Astrocyte of the hippocampus (primary cell): ENCODE measurements around the gene NEU1.
"Not testable (repeated sequence)": the region's sequence is repeated elsewhere in the genome, so short reads cannot be mapped to it uniquely, and the experiment has no call there.

Source experiments
- DNase-seq: peaks from one replicate; pipeline ENCODE4 v3.0.0; 2011; ENCODE audit warnings: low read depth, low spot score

The NEU1 gene

DNA sequence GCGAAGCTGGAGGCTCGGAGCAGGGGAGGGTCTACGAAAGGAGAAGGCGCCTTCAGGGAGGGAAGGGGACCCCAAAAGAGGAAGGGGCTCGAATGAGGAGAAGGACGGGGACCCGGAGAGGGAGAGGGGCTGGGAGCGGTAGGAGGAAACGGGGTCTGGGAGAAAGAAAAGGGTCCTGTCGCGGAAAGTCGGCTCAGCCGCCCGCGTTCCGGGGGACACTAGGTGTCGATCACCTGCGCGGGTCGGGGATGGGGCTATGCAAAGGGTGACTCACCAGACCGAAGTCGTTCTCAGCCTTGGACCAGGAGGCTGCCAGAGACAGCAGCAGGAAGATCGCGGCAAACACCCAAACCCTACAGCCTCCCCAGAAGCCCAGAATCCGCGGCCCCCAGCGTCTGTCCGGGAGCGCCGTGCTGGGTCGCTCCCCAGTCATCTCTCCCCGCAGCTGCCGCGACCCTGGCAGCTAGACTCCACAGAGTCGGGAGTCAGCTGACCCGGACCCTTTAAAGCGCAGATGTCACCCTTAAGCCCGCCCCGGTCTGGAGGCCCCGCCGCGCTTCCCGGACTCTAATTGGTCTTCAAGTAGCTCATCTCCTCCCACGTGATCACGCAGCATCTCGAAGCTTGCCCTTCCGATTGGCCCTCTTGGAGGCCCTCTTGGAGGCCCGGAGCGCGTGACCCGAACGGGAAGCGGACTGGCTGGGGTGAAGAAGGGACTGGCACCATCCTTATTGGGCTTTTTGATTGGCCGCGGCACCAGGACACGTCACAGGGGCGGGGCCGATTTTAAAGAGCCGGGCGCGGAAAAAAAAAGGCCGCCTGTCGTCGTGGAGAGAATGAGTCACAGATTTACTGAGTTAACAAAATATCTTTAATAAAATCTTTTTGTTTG, at the start of gene NEU1:
TSS of gene NEU1 (minus strand) at position 478 of the 892 bp plus-strand sequence. CDS start at position 433, 45 bp downstream.
- DNase-seq = peak; percentile 100

- DNase-seq = no peak
Observed at GRCh38 chr6:31911826-31912585, 49.4 kb upstream of the NEU1 start.

- DNase-seq = not testable (repeated sequence)
Observed at GRCh38 chr6:31909298-31909697, 46.7 kb upstream of the NEU1 start.

DNA sequence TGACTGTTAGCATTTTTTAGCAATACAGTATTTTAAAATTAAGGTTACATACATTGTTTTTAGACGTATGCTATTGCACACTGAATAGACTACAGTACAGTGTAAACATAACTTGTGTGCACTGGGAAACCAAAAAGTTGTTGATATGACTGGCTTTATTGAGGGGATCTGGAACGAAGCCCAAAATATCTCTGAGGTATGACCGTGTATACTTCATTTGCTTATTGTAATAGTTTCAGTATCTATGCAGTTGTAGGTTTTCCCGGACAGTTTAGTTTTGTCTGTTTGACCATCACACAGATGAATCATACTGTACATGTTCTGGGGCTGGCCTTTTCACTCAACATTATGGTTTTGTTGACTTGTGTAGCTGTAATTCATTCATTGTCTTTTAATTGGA, 46.2 kb upstream of the NEU1 start:
- DNase-seq = no peak

GRCh38 chr6:31908255-31908654, 45.6 kb upstream of the NEU1 start:
- not testable (repeated sequence) for DNase-seq

DNA sequence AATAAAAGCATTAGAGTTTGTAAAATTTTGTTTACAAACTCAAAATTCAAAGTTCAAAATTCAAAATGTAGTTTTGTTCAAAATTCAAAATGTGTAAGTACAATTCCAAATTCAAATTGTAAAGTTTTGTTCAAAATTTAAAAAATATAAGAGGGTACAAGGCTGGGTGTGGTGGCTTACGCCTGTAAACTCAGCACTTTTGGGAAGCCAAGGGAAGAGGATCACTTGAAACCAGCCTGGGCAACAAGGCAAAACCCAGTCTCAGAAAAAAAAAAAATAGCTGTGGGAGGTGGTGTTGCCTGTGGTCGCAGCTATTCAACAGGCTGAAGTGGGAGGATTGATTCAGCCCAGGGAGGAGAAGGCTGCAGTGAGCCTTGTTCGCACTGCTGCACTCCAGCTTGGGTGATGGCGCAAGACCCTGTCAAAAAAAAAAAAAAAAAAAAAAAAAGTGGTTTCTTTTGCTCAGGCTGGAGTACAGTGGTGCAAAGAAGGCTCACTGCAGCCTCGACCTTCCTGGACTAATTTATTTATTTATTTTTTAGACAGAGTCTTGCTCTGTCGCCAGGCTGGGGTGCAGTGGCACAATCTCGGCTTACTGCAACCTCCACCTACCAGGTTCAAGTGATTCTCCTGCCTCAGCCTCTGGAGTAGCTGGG, 44.7 kb upstream of the NEU1 start:
- peak; percentile 55 for DNase-seq

DNA sequence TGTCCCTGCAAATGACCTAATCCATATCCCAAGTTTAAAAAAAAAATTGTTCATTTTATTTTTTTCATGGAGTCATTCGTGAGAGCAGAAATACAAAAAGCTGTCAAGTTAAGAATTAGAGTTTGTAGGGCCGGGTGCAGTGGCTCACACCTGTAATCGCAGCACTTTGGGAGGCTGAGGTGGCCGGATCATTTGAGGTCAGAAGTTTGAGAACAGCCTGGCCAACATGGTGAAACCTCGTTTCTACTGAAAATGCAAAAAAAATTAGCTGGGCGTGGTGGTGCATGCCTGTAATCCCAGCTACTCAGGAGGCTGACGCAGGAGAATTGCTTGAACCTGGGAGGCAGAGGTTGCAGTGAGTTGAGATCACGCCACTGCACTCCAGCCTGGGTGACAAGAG, 44.1 kb upstream of the NEU1 start:
- not testable (repeated sequence) for DNase-seq

- DNase-seq = no peak
Observed at GRCh38 chr6:31906122-31906521, 43.5 kb upstream of the NEU1 start.

DNA sequence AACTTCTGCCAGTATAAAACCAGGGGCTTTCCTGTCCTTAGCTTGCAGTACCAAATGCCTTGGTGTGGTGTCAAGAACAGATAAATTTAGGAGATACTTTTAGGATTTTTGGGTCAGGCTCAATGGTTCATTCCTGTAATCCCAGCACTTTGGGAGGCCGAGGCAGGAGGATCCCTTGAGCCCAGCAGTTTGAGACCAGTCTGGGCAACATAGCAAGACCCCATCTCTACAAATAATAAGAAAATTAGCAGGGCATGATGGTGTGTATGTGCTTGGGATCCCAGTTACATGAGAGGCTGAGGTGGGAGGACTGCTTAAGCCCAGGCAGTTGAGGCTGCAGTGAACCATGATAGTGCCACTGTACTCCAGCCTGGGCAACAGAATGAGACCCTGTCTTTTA, 42.4 kb upstream of the NEU1 start:
- DNase-seq = no peak

GRCh38 chr6:31903957-31904356, 41.3 kb upstream of the NEU1 start:
- DNase-seq = no peak

DNA sequence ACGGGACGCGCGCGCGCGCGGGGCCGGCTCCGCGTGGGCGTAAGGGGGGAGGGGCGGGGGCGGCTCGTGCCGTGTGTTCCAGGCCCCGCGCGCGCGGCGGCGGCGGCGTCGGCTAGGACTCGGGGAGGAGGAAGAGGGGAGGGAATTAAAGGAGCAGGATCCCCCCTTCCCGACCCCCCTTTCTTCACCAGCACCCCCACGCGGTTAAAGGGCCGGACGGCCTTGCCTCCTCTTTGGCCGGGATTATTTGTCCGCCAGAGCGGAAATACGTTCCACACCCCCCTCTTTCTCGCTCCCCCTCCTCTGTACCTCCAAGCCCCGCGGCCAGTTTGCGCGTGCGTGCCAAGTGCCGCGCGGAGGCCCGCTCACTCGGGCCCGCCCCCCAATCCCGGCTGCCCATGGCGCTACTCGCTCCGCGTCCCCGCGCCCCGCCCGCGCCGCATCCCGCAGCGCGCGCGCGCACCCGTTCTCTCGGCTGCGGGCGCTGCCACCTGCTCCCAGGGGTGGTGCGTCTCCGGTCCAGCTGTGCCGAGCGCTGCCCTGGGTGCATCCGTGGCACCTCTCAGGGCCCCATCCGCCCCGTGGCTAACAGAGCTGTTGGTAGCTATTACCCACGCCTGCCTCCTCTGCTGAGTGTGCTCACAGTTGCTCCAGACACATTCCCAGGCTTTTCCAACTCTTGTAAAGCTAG, 39.5 kb upstream of the NEU1 start, which contains the start of gene ZBTB12:
TSS of gene ZBTB12 (minus strand) at position 134 of the 691 bp plus-strand sequence. CDS start 781 bp downstream, outside the sequence.
- DNase-seq = peak; percentile 98

GRCh38 chr6:31901415-31901952, 38.9 kb upstream of the NEU1 start:
- DNase-seq = peak; percentile 59

GRCh38 chr6:31900917-31901414, 38.3 kb upstream of the NEU1 start:
- peak; percentile 11 for DNase-seq

DNA sequence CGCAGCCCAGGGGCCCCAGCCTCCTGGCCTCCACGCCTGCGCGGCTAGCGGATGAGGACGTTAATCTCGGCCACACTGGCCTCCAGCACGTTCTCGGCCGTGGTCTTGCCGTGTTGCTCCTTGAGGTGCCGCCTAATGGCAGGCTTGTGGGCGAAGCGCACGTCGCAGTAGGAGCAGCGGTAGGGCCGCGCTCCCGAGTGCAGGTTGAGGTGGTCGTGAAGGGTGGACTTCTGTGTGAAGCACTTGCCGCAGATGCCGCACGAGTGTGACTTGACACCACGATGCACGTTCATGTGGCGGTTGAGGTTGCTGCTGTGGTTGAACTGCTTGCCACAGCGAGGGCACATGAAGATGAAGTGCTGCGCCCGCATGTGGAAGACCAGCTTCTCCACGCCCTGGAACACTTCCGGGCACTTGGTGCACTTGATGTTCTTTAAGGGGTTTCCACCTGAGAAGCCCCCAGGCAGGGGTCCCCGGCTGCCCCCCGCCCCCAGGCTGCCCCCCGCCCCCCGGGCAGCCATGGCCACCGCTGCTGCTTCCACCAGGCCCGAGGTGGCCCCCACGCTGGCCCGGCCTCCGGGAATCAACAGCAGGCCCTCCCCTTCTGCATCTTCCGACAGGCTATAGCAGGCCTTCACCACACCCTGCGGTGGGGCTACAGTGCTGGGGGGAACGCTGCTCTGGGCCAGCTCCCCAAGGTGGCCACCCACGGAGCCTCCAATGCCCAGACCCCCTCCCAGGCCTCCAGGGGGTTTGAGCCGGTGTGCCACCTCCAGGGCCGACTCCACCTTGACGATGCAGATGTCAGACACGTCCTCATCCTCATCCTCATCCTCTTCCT, 37.5 kb upstream of the NEU1 start:
- no peak for DNase-seq

GRCh38 chr6:31899215-31899614, 36.6 kb upstream of the NEU1 start:
- no peak for DNase-seq

DNA sequence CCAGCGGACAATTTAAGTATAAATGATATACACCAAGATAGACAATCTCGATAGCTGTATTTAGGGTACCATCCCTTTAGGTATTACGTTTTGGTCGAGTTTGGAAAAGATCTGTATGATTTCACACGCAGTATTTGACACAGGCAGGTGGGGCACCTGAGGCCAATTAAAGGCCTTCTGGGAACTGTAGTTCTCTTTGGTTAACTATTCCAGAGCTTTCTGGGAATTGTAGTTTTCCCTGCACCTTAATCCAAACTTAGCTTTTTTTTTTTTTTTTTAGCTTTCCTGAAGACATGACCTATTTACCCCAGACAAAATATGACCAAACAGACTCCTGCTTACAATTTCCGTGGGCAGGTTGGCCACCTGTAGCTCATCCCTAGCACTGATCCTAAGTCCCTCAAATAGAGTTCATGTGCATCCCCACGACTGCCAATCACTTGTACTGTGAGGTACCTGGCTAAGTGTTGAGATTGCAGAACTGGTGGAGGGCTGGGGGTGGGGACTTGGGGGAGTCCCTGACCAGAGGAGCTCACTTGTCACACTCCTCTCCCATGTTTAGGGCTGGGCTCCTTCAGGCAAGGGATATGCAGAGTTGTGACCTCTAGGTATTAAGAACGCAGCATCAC, 35.9 kb upstream of the NEU1 start:
- DNase-seq = peak; percentile 54

DNA sequence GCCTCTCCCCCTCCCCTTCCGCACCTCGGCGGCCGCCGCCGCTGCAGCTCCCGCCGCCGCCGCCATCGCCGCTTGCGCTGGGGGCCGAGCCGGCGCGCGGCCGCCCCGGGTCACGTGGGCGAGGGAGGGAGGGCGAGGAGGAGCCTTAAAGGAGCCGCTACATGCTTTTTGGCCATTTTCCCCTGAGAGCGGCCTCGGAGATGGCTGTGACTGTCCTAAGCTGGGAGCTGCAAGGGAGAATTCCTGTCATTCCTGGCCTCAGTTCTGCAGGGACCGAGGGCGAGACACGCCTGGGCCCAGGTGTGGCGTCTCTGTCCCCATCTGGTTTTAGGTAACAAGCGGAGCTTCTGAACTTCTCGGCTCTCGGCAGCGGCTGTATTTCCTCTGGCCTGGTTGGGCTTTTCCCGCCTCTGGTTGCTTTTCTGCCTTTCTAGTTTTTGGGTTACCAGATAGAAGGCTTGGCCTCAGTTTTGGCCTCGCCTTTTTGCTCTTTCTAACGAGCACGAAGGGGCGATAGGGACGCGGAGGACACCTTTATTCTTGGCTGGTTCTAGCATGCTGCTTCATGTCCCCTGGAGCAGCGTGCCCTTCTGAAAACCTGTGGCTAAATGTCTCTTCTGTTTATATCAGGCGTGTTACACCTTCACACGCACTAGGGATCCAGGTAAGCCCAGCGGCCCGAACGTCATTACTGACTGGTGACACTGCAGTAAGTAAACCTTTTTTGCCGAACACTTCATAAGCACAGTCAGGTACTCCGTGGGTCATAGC, 35.2 kb upstream of the NEU1 start, which contains the start of gene EHMT2:
TSS of gene EHMT2 (minus strand) at position 87 of the 771 bp plus-strand sequence. CDS start at position 66, 21 bp downstream.
- peak; percentile 96 for DNase-seq

- DNase-seq = no peak
Observed at GRCh38 chr6:31896856-31897611, 34.4 kb upstream of the NEU1 start.
